ENCODE data around the gene CCDC127.
"Not testable (repeated sequence)": the region's sequence is repeated elsewhere in the genome, so short reads cannot be mapped to it uniquely, and the experiment has no call there.

CCDC127 gene

GRCh38 chr5:217494-218456 is at the start of gene CCDC127, which contains the start of gene SDHA:
TSS of gene CCDC127 (minus strand) at chr5:218153. CDS start at chr5:216849, 1,304 bp downstream.
TSS of gene SDHA (plus strand) at chr5:218320. CDS start at chr5:218356, 36 bp downstream.
- peak; percentile 99 for DNase-seq

GRCh38 chr5:267716-268115 is 49.8 kb upstream of the CCDC127 start:
- DNase-seq, result no peak

- DNase-seq, result not testable (repeated sequence)
Observed at GRCh38 chr5:266311-267026, 48.5 kb upstream of the CCDC127 start.

GRCh38 chr5:264338-264737 is 46.4 kb upstream of the CCDC127 start:
- no peak for DNase-seq

GRCh38 chr5:263275-263974 is 45.5 kb upstream of the CCDC127 start:
- not testable (repeated sequence) for DNase-seq

- DNase-seq, result no peak
Observed at GRCh38 chr5:257148-257547, 39.2 kb upstream of the CCDC127 start.

GRCh38 chr5:256347-256746 is 38.4 kb upstream of the CCDC127 start:
- not testable (repeated sequence) for DNase-seq

GRCh38 chr5:255116-255515 is 37.2 kb upstream of the CCDC127 start:
- not testable (repeated sequence) for DNase-seq

GRCh38 chr5:254322-254721 is 36.4 kb upstream of the CCDC127 start:
- DNase-seq, result not testable (repeated sequence)

- DNase-seq, result no peak
Observed at GRCh38 chr5:252546-252945, 34.6 kb upstream of the CCDC127 start.

GRCh38 chr5:251975-252374 is 34.0 kb upstream of the CCDC127 start:
- DNase-seq, result not testable (repeated sequence)

GRCh38 chr5:251538-251937 is 33.6 kb upstream of the CCDC127 start:
- DNase-seq, result not testable (repeated sequence)

- DNase-seq, result not testable (repeated sequence)
Observed at GRCh38 chr5:251016-251415, 33.1 kb upstream of the CCDC127 start.

- not testable (repeated sequence) for DNase-seq
Observed at GRCh38 chr5:250396-250795, 32.4 kb upstream of the CCDC127 start.

GRCh38 chr5:245717-246116 is 27.8 kb upstream of the CCDC127 start:
- not testable (repeated sequence) for DNase-seq

GRCh38 chr5:243683-244367 is 25.9 kb upstream of the CCDC127 start:
- not testable (repeated sequence) for DNase-seq

- not testable (repeated sequence) for DNase-seq
Observed at GRCh38 chr5:241045-241669, 23.2 kb upstream of the CCDC127 start.

- DNase-seq, result not testable (repeated sequence)
Observed at GRCh38 chr5:240550-240949, 22.6 kb upstream of the CCDC127 start.

GRCh38 chr5:237931-238330 is 20.0 kb upstream of the CCDC127 start:
- DNase-seq, result not testable (repeated sequence)

- not testable (repeated sequence) for DNase-seq
Observed at GRCh38 chr5:235527-235926, 17.6 kb upstream of the CCDC127 start.

- DNase-seq, result no peak
Observed at GRCh38 chr5:234450-234849, 16.5 kb upstream of the CCDC127 start.

- not testable (repeated sequence) for DNase-seq
Observed at GRCh38 chr5:233426-233825, 15.5 kb upstream of the CCDC127 start.

All from suppressor macrophage treated with lipopolysaccharide for 4 hours (primary cell).